Aorta (tissue), 5 donors: ENCODE measurements around the gene TMEM62. TPM values are rescaled to one million over a fixed set of nuclear protein-coding genes. Genes with fewer than 3 reads are reported as not detected.
"Not testable (repeated sequence)": the region's sequence is repeated elsewhere in the genome, so short reads cannot be mapped to it uniquely, and the experiment has no call there.

Experiments
- ATAC-seq: fragments of 200-7000 bp; cut with Tn5 transposase; one replicate; pipeline ENCODE4 v1.9.1; 2022; ENCODE audit warnings: moderate library complexity; ENCODE audit not compliant: low FRiP score
- DNase-seq, 2 donors: peaks; one replicate each; pipeline ENCODE4 v3.0.0-alpha.2; 2020
- H3K27ac ChIP-seq, 2 donors: one replicate each; pipeline ENCODE4 v1.5.1; 2013; ENCODE audit warnings: low read length in 2 of 2, mild to moderate bottlenecking in 2 of 2, moderate library complexity in 2 of 2, control low read depth in 1 of 2, inconsistent platforms in 1 of 2, low read depth in 1 of 2
- H3K27me3 ChIP-seq, 2 donors: one replicate each; pipeline ENCODE4 v1.6.1; 2013; ENCODE audit warnings: control low read depth in 1 of 2, low read length in 1 of 2, mild to moderate bottlenecking in 1 of 2, moderate library complexity in 1 of 2; ENCODE audit not compliant: insufficient read depth in 2 of 2, control insufficient read depth in 1 of 2
- H3K36me3 ChIP-seq, 2 donors: one replicate each; pipeline ENCODE4 v1.6.1; 2013; ENCODE audit warnings: control low read depth in 1 of 2, low read length in 1 of 2, mild to moderate bottlenecking in 1 of 2; ENCODE audit not compliant: insufficient read depth in 2 of 2, control insufficient read depth in 1 of 2
- H3K4me1 ChIP-seq, 2 donors: one replicate each; pipeline ENCODE4 v1.6.1; 2013; ENCODE audit warnings: low read length in 2 of 2, control low read depth in 1 of 2, mild to moderate bottlenecking in 1 of 2, moderate library complexity in 1 of 2; ENCODE audit not compliant: insufficient read depth in 2 of 2, control insufficient read depth in 1 of 2
- H3K4me3 ChIP-seq, 2 donors: one replicate each; pipeline ENCODE4 v1.5.1; 2013; ENCODE audit warnings: low read length in 2 of 2, control low read depth in 1 of 2, mild to moderate bottlenecking in 1 of 2
- H3K9me3 ChIP-seq: one replicate; pipeline ENCODE4 v1.6.1; 2013; ENCODE audit warnings: mild to moderate bottlenecking, low read length; ENCODE audit not compliant: control insufficient read depth
- WGBS, 2 donors: extraction: QIAGEN DNeasy Blood & Tissue Kit; methylation state at CpG; one replicate each; pipeline ENCODE4 v1.1.7; 2013; 5-methylcytosine and 5-hydroxymethylcytosine counted together
- intact Hi-C, 2 donors: fragments of 100-400 bp; cut with DNase I; formaldehyde crosslinking; loops; one replicate each; pipeline versions ENCODE4 v1.14.2 to v1.15.0; 2022
- polyA plus RNA-seq, 2 donors: library from polyadenylated mRNA; stranded (reverse); fragments of 200-250 nt; gene quantifications; one replicate each; pipeline ENCODE4 v1.2.3, GENCODE V29; 2013
- total RNA-seq, 2 donors: library from RNA; stranded (reverse); fragmentation: NEBNext Ultra II Directional; extraction: Animal tissue kit (Norgen Biotek cat#: 25700); gene quantifications; one replicate each; pipeline ENCODE4 v1.2.1, GENCODE V29; 2021
- donor health status: healthy with polysubstance abuse.
- donor health status: Bipolar disorder and iron deficiency.
- donor health status: DM: no; HTN: no; CAD: no.
- donor health status: DM: no; HTN: no; CAD: no.
- donor health status: DM: yes; HTN: yes; CAD: no.

TMEM62 gene
- total and polyA plus RNA-seq, 4 donors, result 13.8 to 28.9 (median 24.3) TPM

- H3K4me3 ChIP-seq, intact Hi-C loops, DNase-seq, H3K27me3 ChIP-seq, H3K4me1 ChIP-seq, ATAC-seq, H3K27ac ChIP-seq, H3K9me3 ChIP-seq, H3K36me3 ChIP-seq: not testable (repeated sequence)
- WGBS, 2 donors, result 73 to 74% methylated on average over 10 of the region's 10 CpGs
These were observed 5.0 kb upstream of the TMEM62 start for GRCh38 chr15:43128174-43128979.

GRCh38 chr15:43128980-43129335 is 4.4 kb upstream of the TMEM62 start:
- no peak overlapping the region for H3K27ac ChIP-seq
- DNase-seq (no peak), ATAC-seq (no peak)
- no peaks in the 10 kb centered on the region for H3K4me1 ChIP-seq
- H3K36me3 ChIP-seq, result no peaks in the 10 kb centered on the region
- WGBS, 2 donors, result 90 to 93% methylated on average over 4 of the region's 4 CpGs
- no peaks in the 10 kb centered on the region for H3K27me3 ChIP-seq
- no peaks in the 10 kb centered on the region for H3K9me3 ChIP-seq
- no peak overlapping the region for H3K4me3 ChIP-seq
- intact Hi-C loops, result no loop called here

- ATAC-seq (peak; percentile 23), DNase-seq (peak in 1 of 2 donors; percentile 78)
- H3K4me3 ChIP-seq, result peak overlapping the region; percentile 69 to 70
- H3K27me3 ChIP-seq, result no peaks in the 10 kb centered on the region
- H3K9me3 ChIP-seq, result no peaks in the 10 kb centered on the region
- H3K36me3 ChIP-seq, result peaks cover 0 to 5% of the 10 kb centered on the region in 2 donors
- intact Hi-C loops, result no loop called here
- peak overlapping the region in 1 of 2 donors; percentile 24 for H3K27ac ChIP-seq
- 24 to 30% methylated on average over 20 of the region's 20 CpGs for WGBS, 2 donors
- no peaks in the 10 kb centered on the region for H3K4me1 ChIP-seq
These were observed 456 bp upstream of the TMEM62 start for GRCh38 chr15:43132830-43133429.

GRCh38 chr15:43134157-43134635 is 810 bp downstream of the TMEM62 start:
- no peaks in the 10 kb centered on the region for H3K9me3 ChIP-seq
- H3K27ac ChIP-seq, result peak overlapping the region in 1 of 2 donors; percentile 24
- H3K36me3 ChIP-seq, result peaks cover 0 to 5% of the 10 kb centered on the region in 2 donors
- H3K4me3 ChIP-seq, result peak overlapping the region; percentile 69 to 70
- H3K4me1 ChIP-seq, result no peaks in the 10 kb centered on the region
- 7 to 9% methylated on average over 12 of the region's 12 CpGs for WGBS, 2 donors
- ATAC-seq, result no peak
- DNase-seq, result no peak
- intact Hi-C loops, result no loop called here
- H3K27me3 ChIP-seq, result no peaks in the 10 kb centered on the region

- peaks cover 0 to 5% of the 10 kb centered on the region in 2 donors for H3K36me3 ChIP-seq
- 78 to 81% methylated on average over 3 of the region's 3 CpGs for WGBS, 2 donors
- ATAC-seq (no peak), DNase-seq (no peak)
- no peak overlapping the region for H3K4me3 ChIP-seq
- no peaks in the 10 kb centered on the region for H3K9me3 ChIP-seq
- intact Hi-C loops, result no loop called here
- H3K4me1 ChIP-seq, result no peaks in the 10 kb centered on the region
- no peaks in the 10 kb centered on the region for H3K27me3 ChIP-seq
- H3K27ac ChIP-seq, result no peak overlapping the region
These were observed 2.0 kb downstream of the TMEM62 start for GRCh38 chr15:43135351-43135750.

GRCh38 chr15:43143203-43143941 is 10.0 kb downstream of the TMEM62 start:
- intact Hi-C loops, result no loop called here
- peaks cover 0 to 1% of the 10 kb centered on the region in 2 donors for H3K4me1 ChIP-seq
- no peak overlapping the region for H3K4me3 ChIP-seq
- ATAC-seq (no peak), DNase-seq (no peak)
- H3K27ac ChIP-seq, result no peak overlapping the region
- WGBS, 2 donors, result 87 to 88% methylated on average over 4 of the region's 4 CpGs
- H3K36me3 ChIP-seq, result no peaks in the 10 kb centered on the region
- no peaks in the 10 kb centered on the region for H3K27me3 ChIP-seq
- H3K9me3 ChIP-seq, result no peaks in the 10 kb centered on the region

- Histone ChIP-seq H3K4me1 (peaks cover 0 to 1% of the 10 kb centered on the region in 2 donors), H3K27ac (no peak overlapping the region), H3K36me3 (peaks cover 0 to 2% of the 10 kb centered on the region in 2 donors), H3K4me3 (no peak overlapping the region), H3K27me3 (no peaks in the 10 kb centered on the region), H3K9me3 (no peaks in the 10 kb centered on the region)
- intact Hi-C loops, result no loop called here
- ATAC-seq, result no peak
- DNase-seq, result no peak
These were observed 11.1 kb downstream of the TMEM62 start for GRCh38 chr15:43144512-43144911.

- 89 to 91% methylated on average over 5 of the region's 5 CpGs for WGBS, 2 donors
- intact Hi-C loops, result no loop called here
These were observed 12.8 kb downstream of the TMEM62 start for GRCh38 chr15:43146184-43146583.

More at GRCh38 chr15:43146184-43146583, 12.8 kb downstream of the TMEM62 start:
- Histone ChIP-seq H3K4me3 (no peak overlapping the region), H3K27me3 (no peaks in the 10 kb centered on the region), H3K36me3 (peaks cover 0 to 3% of the 10 kb centered on the region in 2 donors), H3K27ac (no peak overlapping the region), H3K4me1 (peaks cover 0 to 1% of the 10 kb centered on the region in 2 donors), H3K9me3 (no peaks in the 10 kb centered on the region)
- DNase-seq (no peak), ATAC-seq (no peak)
